HG03095 (cell line): ENCODE results near the gene CELA2B.
"Not testable (repeated sequence)": the region's sequence is repeated elsewhere in the genome, so short reads cannot be mapped to it uniquely, and the experiment has no call there.

Source experiments
- ATAC-seq: cut with Tn5 transposase; IDR thresholded peaks from one replicate; pipeline ENCODE4 v1.9.1; 2021; ENCODE audit warnings: moderate library complexity; ENCODE audit not compliant: unreplicated experiment

CELA2B gene

DNA sequence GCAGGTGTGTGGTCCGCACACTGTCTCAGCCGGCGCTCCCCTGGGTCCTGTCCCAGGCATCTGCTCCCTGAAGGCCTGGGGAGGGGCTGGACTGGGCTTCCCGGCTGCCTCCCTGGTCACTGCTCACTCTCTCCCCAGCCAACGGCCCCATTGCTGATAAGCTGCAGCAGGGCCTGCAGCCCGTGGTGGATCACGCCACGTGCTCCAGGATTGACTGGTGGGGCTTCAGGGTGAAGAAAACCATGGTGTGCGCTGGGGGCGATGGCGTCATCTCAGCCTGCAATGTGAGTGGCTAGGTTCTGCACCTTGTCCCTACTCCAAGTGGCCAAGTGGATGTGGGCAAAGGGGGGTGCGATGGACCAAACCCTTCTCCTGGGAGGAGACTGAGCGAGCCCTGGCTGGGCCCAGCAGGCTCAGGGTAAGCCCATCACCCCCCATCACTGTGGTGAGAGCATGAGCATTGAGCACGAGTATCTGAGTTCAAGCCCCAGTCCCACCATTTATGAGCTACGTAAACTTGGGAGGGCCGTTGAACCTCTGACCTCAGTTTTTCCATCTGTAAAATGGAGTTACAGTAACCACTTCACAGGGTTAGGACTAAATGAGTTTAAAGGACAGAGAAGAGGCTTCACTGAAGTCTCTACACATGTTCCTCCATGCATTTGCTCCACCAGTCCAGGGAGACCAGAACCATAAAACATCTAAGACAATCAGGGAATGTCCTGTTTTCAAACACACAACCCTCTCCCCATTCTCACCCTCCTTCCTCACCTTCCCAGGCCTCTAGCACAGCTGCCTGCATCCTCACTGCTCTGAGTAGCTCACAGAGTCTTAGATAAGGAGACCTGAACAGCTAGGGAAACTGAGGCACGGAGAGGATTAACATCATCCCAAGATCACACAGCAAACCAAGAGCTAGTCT, 31.2 kb upstream of the CELA2B start:
- no peak for ATAC-seq

DNA sequence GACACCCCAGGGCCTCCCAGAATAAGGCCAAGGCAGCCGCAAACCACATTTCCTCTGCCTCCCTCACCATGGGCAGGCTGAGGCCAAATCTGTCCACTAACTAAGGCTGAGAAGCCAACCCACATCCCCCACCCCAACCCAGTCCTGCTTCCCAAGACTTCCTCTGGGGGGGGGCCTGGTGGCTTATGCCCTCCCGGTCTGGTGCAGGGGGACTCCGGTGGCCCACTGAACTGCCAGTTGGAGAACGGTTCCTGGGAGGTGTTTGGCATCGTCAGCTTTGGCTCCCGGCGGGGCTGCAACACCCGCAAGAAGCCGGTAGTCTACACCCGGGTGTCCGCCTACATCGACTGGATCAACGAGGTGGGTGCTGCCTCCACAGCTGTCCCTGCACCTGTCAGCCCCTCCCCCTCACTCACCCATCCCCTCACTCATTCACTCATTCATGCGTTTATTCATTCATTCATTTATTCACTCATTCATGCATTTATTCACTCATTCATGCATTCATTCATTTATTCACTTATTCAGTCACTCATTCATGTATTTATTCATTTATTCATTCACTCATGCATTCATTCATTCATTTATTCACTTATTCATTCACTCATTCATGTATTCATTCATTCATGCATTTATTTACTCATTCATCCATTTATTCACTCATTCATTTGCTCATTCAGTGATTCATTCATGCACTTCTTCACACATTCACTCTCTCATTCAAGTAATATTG, 30.3 kb upstream of the CELA2B start:
- ATAC-seq = no peak

DNA sequence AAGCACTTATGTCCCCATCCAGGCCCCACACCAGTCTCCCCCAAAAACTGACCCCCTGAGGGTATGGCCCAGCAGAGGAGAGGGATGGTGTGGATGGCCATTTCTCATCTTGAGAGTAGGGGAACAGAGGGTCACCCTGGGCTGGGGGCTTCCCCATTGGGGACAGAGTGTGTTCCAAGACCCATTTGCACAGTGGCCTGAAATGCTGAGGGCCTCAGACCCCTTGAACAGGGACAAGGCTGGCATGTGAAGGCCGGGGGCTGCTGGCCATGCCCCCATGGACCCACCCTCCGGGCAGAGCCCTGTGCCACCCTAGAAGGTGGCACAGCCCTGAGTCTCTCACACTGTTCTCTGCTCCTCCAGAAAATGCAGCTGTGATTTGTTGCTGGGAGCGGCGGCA, 29.7 kb upstream of the CELA2B start:
- no peak for ATAC-seq

DNA sequence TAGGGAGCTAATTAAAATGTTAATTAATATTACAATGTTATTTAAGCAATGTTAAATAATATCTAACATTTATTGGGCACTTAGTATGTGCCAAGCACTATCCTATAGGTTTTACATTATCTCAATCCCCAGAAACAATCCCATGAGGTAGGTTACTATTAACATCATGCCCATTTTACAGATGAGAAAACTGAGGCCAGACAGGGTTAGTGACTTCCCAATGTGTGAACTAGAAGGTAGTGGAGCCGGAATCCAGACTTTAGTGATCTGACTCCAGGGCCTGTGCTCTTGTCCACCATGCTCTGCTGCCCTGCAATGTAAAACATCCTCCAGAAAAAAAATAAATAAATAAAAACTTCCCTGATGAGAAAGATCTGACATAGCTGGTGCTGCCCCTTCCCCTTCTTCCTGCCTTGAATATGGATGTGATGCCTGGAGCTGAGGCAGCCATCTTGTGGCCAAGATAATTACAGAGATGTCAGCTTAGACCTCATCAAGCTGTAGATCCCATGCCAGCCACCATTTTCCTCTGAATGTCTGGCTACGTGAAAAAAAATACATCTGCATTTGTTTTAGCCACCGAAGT, 26.9 kb upstream of the CELA2B start:
- ATAC-seq = no peak

DNA sequence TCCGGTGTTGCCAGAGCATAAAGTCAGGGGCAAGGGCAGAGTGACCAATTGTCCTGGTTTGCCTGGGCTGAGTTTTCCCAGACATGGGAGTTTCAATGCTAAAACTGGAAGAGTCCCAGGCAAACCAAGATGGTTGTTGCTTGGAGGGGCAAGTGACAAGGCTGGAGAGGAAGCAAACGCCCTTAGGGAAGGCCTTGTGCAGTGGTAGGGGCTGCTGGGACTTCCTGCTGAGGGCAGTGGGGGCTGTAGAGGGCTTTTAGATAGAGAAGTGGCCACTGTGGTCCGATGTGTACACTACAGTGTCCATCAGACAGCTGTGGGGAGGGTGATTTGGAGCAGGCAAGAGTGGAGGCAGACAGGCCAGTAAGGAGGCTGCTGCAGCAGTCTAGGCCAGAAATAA, 26.3 kb upstream of the CELA2B start:
- ATAC-seq = no peak

DNA sequence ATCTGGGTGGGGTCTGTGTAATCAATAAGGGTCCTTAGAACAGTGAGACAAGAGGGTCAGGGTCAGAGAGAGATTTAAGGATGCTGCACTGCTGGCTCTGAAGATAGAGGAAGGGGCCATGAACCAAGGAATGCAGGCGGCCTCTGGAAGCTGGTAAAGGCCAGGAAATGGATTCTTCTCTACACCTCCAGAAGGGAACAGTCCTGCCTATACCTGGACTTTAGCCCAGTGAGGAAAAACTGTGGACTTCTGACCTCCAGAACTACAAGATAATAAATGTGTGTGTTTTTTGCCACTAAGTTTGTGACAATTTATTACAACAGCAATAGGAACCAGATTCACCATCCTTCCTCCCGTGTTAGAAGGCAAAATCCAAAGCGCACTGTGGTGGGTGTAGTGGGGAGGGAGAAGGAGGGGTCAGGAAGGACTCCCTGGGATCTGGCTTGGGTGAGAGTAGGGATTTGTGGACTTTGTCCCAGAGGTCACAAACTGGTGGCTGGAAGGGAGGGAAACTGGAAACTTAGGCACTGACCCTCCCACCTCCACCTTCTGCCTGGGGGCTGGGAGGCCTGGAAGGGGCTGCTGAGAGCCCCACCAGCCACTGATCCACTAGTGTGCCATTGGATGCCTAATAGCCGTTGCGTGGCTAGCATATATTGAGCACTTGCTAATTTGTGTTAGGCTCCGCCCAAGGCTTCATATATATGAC, 24.7 kb upstream of the CELA2B start:
- ATAC-seq = no peak

DNA sequence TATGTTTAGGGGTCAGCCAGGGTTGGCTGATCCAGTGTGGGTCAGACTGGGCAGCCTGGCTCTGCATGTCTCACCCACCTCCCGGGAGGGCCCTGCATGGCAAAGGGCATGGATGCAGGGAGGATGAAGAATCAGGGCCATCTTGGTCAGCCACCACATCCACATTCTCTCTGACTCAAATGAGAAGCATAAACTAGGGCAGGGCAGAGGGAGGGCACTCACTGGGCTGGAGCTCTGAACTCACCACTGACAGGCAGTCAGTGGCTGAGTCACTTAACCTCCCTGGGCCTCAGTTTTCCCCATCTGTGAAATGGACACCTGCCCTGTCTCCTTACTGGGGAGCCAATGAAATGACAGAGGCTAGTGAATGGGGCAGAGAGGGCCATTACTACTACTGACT, 23.7 kb upstream of the CELA2B start:
- no peak for ATAC-seq

DNA sequence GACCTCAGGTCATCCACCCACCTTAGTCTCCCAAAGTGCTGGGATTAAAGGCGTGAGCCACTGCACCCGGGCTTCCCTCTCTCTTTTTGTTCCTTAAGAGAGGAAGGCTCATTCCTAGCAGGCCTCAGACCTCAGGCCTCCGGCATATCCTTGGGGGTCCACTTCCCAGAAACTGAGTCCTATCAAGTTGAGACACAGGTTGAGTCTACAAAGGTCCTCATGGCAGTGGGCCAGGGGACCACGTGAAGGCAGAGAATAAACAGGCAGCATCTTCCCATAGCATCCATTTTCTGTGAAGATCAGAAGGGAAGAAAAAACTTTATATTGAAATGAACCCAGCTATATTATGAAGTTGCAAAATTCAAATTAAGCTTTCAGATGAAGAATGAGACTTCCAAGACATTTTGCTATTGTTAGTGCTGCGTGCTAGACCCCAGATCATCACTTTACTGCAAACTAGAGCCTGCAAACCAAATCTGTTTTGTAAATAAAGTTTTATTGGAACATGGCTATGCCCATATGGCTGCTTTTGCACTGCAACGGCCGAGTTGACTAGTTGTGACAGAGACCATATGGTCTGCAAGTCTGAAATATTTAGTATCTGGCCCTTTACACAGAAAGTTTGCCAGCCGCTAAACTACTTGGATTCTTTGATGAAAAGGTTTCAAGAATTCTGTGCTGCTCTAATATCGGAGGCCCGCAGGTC, 22.9 kb upstream of the CELA2B start:
- ATAC-seq = no peak

DNA sequence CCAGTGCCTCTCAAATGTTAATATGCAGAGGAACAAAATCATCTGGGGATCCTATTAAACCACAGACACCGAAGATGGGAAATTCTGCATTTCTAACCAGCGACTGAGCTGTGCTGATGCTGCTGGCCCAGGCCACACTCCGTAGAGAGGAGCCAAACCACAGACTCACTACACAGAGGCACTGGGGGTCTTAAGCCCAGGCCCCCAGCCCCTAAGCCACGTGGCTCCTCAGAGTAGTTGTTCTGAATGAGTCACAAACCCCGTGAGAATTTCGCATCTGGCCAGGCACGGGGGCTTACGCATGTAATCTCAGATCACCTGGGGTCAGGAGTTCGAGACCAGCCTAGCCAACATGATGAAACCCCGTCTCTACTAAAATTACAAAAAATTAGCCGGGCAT, 22.2 kb upstream of the CELA2B start:
- ATAC-seq = no peak

DNA sequence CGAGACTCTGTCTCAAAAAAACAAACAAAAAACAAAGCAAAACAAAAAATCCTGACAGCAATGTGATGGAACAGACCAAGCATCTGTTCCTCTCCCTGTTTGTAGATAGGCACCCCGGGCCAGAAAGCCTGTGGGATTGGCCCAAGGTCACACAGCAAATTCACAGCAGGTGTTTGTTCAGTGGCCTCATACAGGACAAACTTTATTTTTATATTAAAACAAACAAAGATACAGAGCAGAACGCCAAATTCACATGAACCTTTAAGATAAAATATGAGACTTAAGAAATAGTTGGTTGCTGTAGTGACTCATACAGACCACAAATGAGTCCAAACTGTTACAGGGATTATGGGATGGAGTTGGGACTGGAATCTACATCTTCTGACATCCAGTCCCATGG, 21.6 kb upstream of the CELA2B start:
- ATAC-seq = no peak

DNA sequence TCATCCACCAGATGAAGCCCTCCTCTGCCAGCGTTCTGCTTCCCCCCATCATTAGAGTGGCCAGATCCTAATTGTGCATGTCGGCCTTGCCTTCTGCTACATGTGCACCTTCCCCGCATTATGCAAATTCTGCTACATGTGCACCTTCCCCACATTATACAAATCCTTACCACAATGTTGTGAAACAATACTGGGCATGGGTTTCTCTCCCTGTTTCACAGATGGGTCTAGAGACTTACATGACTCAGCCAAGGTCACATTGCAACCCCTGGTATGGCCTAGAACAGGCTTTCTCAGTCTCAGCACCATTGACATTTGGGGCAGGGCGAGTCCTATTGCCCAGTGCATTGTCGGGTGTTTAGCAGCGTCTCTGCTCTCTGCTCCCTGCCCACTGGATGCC, 20.4 kb upstream of the CELA2B start:
- no peak for ATAC-seq

DNA sequence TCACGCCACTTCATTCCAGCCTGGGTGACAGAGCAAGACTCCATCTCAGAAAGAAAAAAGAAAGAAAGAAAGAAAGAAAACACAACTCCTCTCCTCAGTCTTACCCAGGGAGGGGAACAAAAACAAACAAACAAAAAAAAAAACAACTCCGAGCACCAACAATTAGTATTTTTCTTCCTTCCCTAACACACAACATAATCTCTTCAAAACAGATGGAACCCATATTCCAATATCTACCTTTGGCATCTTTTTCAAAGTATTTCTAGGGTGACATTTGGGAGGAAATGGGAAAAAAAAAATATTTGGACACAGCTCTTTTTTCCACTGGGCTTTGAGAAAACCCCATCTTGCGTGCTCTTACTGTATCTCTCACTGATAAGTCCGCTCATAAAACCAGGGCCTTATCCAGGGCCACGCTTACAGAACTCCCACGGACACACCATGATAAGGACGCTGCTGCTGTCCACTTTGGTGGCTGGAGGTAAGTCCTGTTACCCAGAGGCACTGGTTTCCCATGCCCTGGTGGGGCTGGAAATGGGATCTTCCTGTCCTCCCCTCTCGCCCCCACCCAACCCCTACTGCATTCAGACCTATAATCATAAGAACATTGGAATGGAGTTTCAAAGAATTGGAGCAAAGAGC, 19.5 kb upstream of the CELA2B start, which contains the start of gene CELA2A:
Gene CELA2A, plus strand, starts transcription at position 420 of the 642 bp plus-strand sequence. Its CDS starts 22 bp downstream, at position 442.
- ATAC-seq = no peak

DNA sequence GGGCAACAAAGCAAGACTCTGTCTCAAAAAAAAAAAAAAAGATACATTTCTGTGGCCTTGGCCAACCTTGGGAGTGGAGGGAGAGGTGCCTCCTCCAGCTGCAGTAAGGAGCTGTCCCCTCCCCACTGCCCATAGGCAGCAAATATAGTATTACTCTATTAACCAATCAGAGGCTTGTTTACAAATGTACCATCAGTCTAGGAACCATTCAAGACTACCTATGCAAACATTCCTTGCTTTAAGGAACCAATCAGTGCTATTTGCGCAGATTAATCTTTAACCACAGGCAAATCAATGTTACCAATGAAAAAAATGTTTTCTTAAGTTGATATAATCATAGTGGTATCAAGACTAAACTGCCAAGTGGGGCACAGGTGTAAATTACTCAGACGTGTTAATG, 18.3 kb upstream of the CELA2B start:
- no peak for ATAC-seq

DNA sequence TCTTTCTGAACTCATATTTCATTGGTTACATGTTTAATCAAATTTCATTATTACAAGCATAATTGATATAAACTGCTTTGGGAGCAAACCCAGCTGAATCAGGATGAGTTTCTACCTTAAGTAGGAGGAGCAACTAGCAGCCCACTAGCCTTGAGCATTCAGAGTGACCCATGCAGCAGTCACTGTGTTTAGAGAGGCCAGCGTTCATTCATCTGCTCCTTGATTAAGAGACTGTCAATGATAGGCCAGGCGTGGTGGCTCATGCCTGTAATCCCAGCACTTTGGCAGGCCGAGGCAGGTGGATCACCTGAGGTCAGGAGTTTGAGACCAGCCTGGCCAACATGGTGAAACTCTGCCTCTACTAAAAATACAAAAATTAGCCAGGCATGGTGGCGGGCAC, 17.5 kb upstream of the CELA2B start:
- not testable (repeated sequence) for ATAC-seq

DNA sequence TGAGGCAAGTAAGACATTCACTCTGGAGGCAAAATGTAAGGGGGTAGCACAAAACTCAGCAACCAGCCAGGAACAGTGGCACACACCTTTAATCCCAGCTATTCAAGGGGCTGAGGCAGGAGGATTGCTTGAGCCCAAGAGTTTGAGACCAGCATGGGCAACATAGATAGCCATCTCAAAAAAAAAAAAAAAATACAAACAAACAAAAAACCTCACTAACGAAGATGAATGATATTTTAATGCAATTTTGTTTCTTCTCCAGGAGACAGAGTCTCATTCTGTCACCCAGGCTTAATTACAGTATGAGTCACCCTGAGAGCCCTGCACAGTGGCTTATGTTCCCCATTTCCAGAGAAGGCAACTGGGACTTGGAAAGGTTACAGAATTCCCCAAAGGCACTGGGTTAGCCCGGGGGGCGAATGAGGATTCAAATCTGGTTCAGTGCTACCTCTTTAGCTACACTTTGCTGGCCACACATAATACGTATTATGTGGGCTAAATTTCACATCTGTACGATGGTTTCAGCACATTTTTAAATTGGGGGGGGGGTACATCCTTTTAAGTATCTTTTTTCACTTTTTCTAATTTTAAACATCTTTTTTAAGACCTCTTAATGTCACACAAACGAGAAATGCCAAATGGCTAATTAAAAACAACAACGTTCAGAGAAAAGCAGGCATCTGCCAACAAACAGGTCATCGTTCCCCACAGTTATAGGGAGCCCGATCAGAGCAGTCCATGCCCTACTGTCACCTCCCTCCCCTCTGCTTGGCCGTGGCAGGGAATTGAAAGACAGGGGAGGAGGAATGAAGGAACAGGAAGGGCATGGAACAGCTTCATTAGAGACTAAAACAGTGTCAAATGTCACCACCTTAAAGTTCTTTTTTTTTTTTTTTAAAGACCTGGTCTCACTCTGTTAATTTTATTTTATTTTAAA, 15.9 kb upstream of the CELA2B start:
- ATAC-seq = no peak

DNA sequence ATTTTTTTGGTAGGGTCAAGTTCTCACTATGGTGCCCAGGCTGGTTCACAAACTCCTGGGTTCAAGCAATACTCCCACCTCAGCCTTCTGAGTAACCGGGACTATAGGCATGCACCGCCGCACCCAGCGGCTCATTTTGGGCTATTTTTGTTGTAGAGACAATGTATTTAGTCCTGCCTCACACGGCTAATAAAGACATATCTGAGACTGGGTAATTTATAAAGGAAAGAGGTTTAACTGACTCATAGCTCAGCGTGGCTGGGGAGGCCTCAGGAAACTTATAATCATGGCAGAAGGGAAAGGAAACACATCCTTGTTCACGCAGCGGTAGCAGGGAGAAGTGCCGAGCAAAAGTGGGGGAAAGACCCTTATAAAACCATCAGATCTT, 15.2 kb upstream of the CELA2B start:
- ATAC-seq = no peak

DNA sequence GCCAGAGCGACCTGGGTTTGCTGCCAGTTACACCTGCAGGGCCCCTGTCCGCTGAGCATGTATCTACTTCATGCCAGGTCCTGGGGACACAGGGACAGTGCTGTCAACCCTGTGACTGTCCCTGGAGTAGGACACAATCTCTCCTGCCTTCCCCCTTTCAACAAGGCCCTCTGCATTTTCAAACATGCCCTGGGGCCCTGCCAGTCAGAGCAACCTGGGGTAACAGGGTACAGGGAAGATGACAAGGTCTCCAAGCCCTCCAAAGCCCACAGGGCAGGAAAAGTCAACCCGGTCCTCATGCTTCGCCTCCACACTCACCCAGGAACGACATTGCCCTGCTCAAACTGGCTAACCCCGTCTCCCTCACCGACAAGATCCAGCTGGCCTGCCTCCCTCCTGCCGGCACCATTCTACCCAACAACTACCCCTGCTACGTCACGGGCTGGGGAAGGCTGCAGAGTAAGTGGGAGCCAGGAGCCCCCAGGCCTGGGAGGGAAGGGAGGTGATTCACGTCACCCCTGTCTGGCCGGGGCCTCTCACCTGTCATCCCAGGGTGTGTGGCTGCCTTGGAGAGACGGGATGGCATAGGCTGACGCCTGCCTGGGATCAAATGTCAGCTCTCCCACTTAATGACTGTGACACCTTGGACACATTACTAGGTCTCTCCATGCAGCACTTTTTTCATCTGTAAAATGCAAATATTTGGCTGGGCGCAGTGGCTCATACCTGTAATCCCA, 12.7 kb upstream of the CELA2B start:
- ATAC-seq = not testable (repeated sequence)

DNA sequence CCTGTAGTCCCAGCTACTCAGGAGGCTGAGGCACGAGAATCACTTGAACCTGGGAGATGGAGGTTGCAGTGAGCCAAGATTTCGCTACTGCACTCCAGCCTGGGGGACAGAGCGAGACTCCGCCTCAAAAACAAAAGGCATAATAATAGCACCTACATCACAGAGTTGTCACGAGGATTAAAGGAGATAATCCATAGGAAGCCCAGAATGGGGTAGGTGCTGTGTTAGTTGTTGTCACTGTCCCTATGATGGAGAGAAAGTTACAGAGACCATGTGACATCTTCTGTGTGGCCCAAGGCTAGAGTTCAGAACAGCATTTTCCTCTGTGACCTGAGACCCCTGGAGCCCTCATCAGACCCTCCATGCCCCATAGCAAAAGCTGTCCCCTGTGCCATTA, 12.0 kb upstream of the CELA2B start:
- not testable (repeated sequence) for ATAC-seq
